ENCODE data around the gene SSX7. TPM values are rescaled to one million over a fixed set of nuclear protein-coding genes. Genes with fewer than 3 reads are reported as not detected.
"Not testable (repeated sequence)": the region's sequence is repeated elsewhere in the genome, so short reads cannot be mapped to it uniquely, and the experiment has no call there.

SSX7 gene, protein sequence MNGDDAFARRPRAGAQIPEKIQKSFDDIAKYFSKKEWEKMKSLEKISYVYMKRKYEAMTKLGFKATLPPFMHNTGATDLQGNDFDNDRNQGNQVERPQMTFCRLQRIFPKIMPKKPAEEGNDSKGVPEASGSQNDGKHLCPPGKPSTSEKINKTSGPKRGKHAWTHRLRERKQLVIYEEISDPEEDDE
- total RNA-seq: not detected in 2 replicates

DNA sequence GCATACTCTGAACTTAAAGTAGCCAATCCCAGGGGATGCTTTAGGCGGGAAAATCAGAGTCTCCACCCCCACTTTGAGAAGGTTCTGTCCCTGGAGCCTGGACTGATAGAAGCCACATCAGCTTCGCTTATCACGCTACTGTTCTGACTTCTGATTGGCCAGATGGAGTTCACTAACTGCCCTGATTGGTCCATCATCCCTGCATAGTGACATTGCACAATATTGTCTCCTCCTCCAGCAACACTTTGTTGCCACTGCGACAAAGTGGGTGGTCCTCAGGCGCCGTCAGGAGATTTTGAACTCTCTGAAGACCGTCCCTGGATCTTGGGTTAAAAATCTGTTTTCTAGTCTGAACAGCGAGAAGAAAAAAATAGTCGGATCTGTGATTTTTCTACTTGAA, at the start of gene SSX7:
Gene SSX7 (minus strand): TSS at position 101 of the 400 bp plus-strand sequence. CDS start 1,428 bp downstream, outside the sequence.
- not testable (repeated sequence) for DNase-seq (ENCODE audit: low read depth in 2 of 2)

DNA sequence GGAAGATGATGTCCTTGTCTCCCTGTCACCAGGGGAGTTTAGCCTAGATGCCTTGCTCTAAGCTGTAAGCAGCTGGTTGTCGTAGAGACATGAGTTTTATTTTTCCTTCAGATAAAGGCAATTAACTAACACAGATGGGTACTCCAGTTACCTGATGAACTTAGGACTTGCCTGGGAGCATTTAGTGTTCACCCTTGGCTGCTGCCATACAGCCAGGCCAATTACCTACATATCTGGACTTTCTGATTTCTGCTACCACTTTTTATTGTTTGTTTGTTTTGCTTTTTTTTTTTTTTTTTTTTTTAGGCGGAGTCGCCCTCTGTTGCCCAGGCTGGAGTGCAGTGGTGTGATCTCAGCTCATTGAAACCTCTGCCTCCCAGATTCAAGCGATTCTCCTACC, 37.3 kb upstream of the SSX7 start:
- DNase-seq (ENCODE audit: low read depth in 2 of 2): not testable (repeated sequence)

DNA sequence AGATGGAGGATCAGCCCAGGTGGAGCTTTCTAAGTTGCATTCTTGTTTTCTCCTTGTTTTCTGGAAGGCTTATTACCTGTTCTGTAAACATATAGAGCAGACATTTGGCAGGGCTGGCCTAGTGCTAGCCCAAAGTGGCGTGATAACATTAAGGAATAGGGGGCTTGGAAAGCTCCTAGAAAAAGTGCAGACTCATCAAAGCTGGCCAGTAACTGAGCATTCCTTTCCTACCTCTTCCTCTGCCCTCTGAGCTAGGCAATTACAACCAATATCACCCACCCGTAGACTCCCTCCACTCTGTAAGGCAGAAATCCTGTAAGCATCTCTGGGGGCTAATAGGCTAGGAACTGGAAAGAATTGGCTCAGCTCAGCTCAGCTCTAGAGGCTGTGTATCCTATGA, 7.5 kb upstream of the SSX7 start:
- not testable (repeated sequence) for DNase-seq (ENCODE audit: low read depth in 2 of 2)

DNA sequence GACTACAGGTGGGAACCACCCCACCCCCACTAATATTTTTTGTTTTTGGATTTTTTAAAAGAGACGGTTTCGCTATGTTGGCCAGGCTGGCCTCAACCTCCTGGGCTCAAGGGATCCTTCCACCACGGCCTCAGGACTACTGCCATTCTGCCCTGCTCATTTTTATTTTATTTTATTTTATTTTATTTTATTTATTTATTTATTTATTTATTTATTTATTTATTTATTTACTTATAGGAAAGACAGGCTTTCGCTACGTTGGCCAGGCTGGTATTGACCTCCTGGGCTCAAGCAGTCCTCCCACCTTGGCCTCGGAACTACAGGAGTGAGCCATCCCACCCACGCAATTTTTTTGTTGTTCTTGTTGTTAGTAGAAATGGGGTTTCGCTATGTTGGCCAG, 775 bp upstream of the SSX7 start:
- DNase-seq (ENCODE audit: low read depth in 2 of 2): not testable (repeated sequence)

DNA sequence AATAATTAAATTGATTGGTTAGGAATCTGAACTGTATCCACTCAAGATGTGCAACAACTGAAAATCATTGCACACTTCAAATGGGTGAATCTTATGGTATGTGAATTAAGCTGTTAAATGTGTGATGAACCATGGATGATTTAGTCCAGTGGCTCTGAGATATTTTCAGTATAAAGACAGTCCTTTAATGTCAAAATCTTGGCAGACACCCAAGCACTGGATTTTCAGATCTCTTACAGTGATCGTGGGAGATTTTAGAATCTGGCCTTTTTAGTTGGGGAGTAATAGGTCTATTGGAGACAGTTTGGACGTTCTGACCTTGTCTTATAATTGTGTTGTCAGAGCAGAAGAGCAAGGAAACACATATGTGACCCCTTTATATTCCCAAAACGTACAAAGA, 4.0 kb downstream of the SSX7 start:
- not testable (repeated sequence) for DNase-seq (ENCODE audit: low read depth in 2 of 2)

DNA sequence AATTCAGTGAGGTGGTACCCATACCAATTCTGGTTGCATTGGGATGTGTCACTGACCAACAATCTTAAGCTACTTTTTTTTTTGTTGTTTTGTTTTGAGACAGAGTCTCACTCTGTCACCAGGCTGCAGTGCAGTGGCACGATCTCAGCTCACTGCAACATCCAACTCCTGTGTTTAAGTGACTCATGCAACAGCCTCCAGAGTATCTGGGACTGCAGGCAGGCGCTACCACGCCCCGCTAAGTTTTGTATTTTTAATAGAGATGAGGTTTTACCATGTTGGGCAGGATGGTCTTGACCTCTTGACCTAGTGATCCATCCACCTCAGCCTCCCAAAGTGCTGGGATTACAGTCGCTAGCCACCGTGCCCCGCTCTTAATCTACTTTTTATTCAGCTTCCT, 5.7 kb downstream of the SSX7 start:
- DNase-seq (ENCODE audit: low read depth in 2 of 2): not testable (repeated sequence)

DNA sequence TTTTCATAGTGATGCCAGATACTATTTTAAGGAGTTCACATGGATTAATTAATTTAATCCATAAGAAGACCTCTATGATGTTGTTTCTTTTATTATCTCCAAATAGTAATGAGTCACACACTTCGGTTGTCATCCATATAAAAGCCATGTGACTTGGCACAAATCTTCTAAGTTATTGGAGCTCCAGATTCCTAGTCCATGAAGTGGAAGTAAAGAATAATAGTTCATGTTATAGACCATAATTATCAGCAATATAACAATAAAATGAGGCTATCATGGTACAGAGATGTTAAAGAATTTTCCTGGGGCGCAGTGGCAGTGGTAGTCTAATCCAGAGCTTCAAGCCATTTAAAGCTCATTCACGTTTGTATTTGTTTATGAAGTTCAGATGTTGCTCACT, 26.2 kb downstream of the SSX7 start:
- DNase-seq (ENCODE audit: low read depth in 2 of 2): not testable (repeated sequence)

DNA sequence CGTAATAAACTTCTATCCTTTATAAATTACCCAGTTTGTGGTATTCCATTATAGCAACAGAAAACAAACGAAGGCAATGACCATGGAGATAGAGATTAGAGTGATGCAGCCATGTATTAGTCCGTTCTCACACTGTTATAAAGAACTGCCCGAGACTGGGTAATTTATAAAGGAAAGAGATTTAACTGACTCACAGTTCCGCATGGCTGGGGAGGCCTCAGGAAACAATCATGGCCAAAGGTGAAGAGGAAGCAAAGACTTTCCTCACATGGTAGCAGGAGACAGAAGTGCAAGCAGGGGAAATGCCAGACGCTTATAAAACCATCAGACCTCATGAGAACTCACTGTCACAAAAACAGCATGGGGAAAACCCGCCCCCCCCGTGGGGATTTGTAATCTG, 34.0 kb downstream of the SSX7 start:
- peak in 1 of 2 donors; percentile 12 for DNase-seq (ENCODE audit: low read depth in 2 of 2)

DNA sequence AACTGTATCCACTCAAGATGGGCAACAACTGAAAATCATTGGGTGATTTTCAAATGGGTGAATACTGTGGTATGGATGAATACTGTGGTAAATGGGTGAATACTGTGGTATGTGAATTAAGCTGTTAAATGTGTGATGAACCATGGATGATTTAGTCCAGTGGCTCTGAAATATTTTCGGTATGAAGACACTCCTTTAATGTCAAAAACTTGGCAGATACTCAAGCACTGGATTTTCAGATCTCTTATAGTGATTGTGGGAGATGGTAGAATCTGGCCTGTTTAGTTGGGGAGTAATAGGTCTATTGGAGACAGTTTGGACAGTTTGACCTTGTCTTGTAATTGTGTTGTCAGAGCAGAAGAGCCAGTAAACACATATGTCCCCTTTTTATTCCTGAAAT, 45.7 kb downstream of the SSX7 start:
- no peak for DNase-seq (ENCODE audit: low read depth in 2 of 2)

DNA sequence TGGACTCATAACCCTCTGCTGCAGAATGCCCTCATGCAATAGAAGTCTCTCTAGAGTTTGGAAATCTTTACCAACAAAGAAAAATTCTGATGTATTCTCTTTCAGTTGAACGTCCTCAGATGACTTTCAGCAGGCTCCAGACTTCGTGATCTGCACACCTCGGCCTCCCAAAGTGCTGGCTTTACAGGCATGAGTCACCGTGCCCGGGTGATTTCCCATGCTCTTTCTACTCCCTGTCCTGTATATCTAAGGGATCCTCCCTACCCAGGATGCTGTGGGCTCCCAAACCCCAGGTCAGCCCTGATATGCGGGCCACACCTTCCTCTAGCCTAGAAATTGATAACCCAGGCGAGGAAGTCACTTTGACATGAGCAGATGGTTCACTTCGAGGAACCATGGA, 51.5 kb downstream of the SSX7 start:
- not testable (repeated sequence) for DNase-seq (ENCODE audit: low read depth in 2 of 2)

DNA sequence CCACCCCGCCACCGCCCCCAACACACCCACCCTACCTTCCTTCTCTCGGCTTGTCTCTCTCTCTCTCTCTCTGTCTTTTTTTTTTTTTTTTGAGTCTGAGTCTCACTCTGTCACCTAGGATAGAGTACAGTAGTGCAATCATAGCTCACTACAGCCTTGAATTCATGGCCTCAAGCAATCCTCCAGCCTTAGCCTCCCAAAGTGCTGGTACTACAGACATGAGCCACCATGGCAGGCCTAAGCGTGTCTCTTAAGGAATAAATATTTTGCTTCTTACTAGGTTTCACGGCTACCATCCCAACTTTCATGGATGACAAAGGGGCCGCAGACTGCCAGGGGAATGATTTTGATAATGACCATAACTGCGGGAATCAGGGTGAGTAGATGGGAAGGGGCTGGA, 55.8 kb downstream of the SSX7 start:
- DNase-seq (ENCODE audit: low read depth in 2 of 2): no peak

DNA sequence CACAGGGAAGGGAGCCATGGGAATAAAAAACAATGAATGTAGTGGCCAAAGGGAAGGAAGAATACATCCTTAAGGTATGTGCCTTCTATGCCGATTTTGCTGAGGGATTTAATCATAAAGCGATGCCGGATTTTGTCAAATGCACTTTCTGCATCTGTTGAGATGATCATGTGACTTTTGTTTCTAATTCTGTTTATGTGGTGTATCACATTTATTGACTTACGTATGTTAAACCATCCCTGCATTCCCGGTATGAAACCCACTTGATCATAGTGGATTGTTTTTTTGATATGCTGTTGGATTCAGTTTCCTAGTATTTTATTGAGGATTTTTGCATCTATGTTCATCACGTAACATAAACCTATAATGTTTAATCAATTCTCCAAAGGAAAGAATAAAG, 60.0 kb downstream of the SSX7 start:
- no peak for DNase-seq (ENCODE audit: low read depth in 2 of 2)

Other genes with a start within 250 kb of the SSX7 start
- gene XAGE1A, start 159.1 kb downstream of the SSX7 start, total RNA-seq: not detected in 2 replicates
- not detected in 2 replicates for gene XAGE1B, start 137.8 kb downstream of the SSX7 start, total RNA-seq
- not detected in 2 replicates for gene SSX2, start 52.3 kb upstream of the SSX7 start, total RNA-seq
- not detected in 2 replicates for gene SSX2B, start 96.4 kb upstream of the SSX7 start, total RNA-seq
- gene SPANXN5, start 142.5 kb upstream of the SSX7 start, total RNA-seq: not detected in 2 replicates
- not detected in 2 replicates for gene XAGE5, start 156.4 kb upstream of the SSX7 start, total RNA-seq
- gene XAGE3, start 213.2 kb upstream of the SSX7 start, total RNA-seq: not detected in 2 replicates
- gene FAM156B, start 242.4 kb upstream of the SSX7 start, total RNA-seq: 4.6 and 6.0 TPM in 2 replicates

All from lung microvascular endothelial cell (primary cell).